Gastrocnemius medialis (tissue), 4 donors: ENCODE results near the gene DLX5.

Experiments used
- CTCF ChIP-seq, 5 experiments: fragments of 450-650 bp in 3 of 5; fragments of 200-600 bp in 2 of 5; sonication (generic) in 2 of 5; IDR thresholded peaks in 4 of 5; conservative IDR thresholded peaks in 1 of 5; 1 replicate in 4 of 5; 2 replicates in 1 of 5; pipeline ENCODE4 v1.5.1; 2016 to 2019; ENCODE audit warnings: antibody characterized with exemption in 5 of 5, mild to moderate bottlenecking in 3 of 5, moderate library complexity in 3 of 5
- POLR2A ChIP-seq, 2 donors: fragments of 450-650 bp; IDR thresholded peaks; one replicate each; pipeline ENCODE4 v1.6.1; 2017; ENCODE audit warnings: antibody characterized with exemption in 2 of 2, mild to moderate bottlenecking in 2 of 2, moderate library complexity in 2 of 2

DNA sequence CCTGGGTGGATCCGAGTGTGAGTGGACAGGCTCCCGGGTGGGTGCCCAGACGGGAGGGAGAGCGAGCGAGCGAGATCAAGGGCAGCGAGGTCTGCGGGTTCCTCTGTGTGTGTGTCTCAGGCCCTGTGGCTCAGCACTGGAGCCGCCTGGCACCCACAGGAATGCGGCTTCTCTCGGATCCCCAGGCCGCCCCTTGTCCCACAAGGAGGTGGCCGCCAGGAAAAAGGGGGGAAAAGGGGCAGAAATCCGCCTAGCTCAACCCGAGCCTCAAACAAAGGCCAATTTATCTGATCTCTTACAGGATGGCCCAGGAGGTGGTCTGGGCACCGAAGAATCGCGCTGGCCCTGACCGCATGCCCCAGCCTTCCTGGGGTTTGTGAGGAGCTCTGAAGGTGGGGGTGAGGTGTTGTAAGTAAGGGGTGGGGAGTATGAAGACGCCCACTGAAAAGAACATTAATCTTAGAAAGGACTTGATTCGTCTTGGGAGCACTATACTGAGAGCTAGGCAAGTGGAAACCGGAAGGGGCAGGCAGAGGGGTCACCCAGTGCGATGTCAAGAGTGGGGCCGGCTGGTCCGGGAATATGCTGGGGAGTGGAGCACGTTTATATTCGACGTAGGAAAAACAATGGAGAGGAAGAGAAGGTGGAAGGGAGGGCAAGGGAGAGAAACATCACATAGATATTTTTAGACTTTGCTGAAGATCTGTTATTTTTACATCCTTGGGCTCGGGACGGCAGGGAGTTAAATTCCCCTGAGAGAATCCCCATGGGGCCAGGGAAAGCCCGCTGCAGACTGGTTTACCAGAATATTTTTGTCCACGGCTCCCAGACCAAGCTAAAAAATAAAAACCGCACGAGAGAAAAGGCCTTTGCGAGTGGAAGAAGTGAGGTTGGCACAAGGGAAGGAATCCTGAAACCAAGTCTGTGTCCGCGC, 7.2 kb downstream of the DLX5 start:
- TF ChIP-seq CTCF (IDR thresholded peaks at IDR 0.05 in 4 of 5, conservative IDR thresholded peaks at IDR 0.05 in 1 of 5) (no peak), POLR2A (IDR thresholded peaks at IDR 0.05) (no peak)
